Adrenal gland (tissue), 12 donors: Measurements from ENCODE around the gene FBXL15. TPM values are rescaled to one million over a fixed set of nuclear protein-coding genes. Genes with fewer than 3 reads are reported as not detected.

Experiments
- DNase-seq, 7 donors: peaks; one replicate each; pipeline ENCODE4 v3.0.0-alpha.2; 2019 to 2020
- H3K27ac ChIP-seq, 5 donors: fragments of 200-600 bp; sonication (generic) in 4 of 5; 1 replicate in 3 of 5; 2 replicates in 2 of 5; pipeline versions ENCODE4 v1.5.1 to v1.8.0; 2016 to 2020; ENCODE audit warnings: mild to moderate bottlenecking in 1 of 5
- H3K27me3 ChIP-seq: fragments of 200-600 bp; 2 replicates; pipeline ENCODE4 v1.8.0; 2021
- H3K36me3 ChIP-seq, 2 donors: fragments of 200-600 bp; replicated peaks in 1 of 2; 1 replicate in 1 of 2; 2 replicates in 1 of 2; pipeline versions ENCODE4 v1.5.1 to v1.8.0; 2018 to 2022
- H3K4me1 ChIP-seq, 2 donors: fragments of 200-600 bp; replicated peaks in 1 of 2; 1 replicate in 1 of 2; 2 replicates in 1 of 2; pipeline versions ENCODE4 v1.5.1 to v1.8.0; 2018 to 2021
- H3K4me3 ChIP-seq, 4 donors: fragments of 200-600 bp; sonication (generic) in 3 of 4; one replicate each; pipeline ENCODE4 v1.5.1; 2016 to 2018
- H3K9me3 ChIP-seq, 3 donors: fragments of 200-600 bp; sonication (generic) in 1 of 3; replicated peaks in 1 of 3; 1 replicate in 2 of 3; 2 replicates in 1 of 3; pipeline versions ENCODE4 v1.5.1 to v1.8.0; 2016 to 2021
- CTCF ChIP-seq, 6 experiments: fragments of 450-650 bp in 4 of 6; fragments of 200-600 bp in 2 of 6; sonication (generic) in 1 of 6; IDR thresholded peaks; 1 replicate in 5 of 6; 2 replicates in 1 of 6; pipeline versions ENCODE4 v1.5.1 to v1.8.0; 2016 to 2021; ENCODE audit warnings: antibody characterized with exemption in 6 of 6, mild to moderate bottlenecking in 2 of 6, moderate library complexity in 1 of 6
- POLR2A ChIP-seq, 2 donors: fragments of 450-650 bp; IDR thresholded peaks; one replicate each; pipeline ENCODE4 v1.6.1; 2017; ENCODE audit warnings: antibody characterized with exemption in 2 of 2, mild to moderate bottlenecking in 2 of 2, moderate library complexity in 1 of 2
- WGBS, 4 donors: extraction: QIAGEN DNeasy Blood & Tissue Kit in 2 of 4; methylation state at CpG; one replicate each; pipeline versions ENCODE4 v1.1.5 to v1.1.7; 2013 to 2017; 5-methylcytosine and 5-hydroxymethylcytosine counted together
- intact Hi-C, 2 donors: fragments of 100-400 bp; cut with DNase I; formaldehyde crosslinking; loops; one replicate each; pipeline versions ENCODE4 v1.14.1 to v1.15.0; 2022 to 2023
- polyA plus RNA-seq, 3 donors: library from polyadenylated mRNA; stranded (reverse); fragments of 200-250 nt in 2 of 3; fragments of 350-450 nt in 1 of 3; fragmentation: Illumina TruSeq in 1 of 3; extraction: RNeasy Lipid Tissue Mini Kit (QIAGEN cat#74804) in 1 of 3; gene quantifications; one replicate each; pipeline ENCODE4 v1.2.3, GENCODE V29; 2013 to 2014
- total RNA-seq, 9 donors: library from RNA; depleted of rRNA in 4 of 9; stranded (reverse); fragments of >200 nt in 4 of 9; fragments of 120-200 nt in 1 of 9; fragmentation: NEBNext Ultra II Directional in 1 of 9; extraction: Animal tissue kit (Norgen Biotek cat#: 25700) in 1 of 9; gene quantifications; one replicate each; pipeline versions ENCODE4 v1.1.0 to v1.2.4, GENCODE V29; 2013 to 2023
- donor health status: healthy with polysubstance abuse.
- donor health status: Bipolar disorder and iron deficiency.
- donor health status: DM: yes; HTN: yes; CAD: no.
- donor health status: DM: no; HTN: no; CAD: no.
- donor health status: DM: no; HTN: no; CAD: no.
- donor health status: DM: yes; HTN: yes; CAD: no.

Gene FBXL15
- total and polyA plus RNA-seq, 12 donors, result 2.1 to 61.9 (median 28.7) TPM

- Histone ChIP-seq H3K27ac (peak overlapping the region; percentile 72 to 96 (median 86)), H3K4me3 (peak overlapping the region in 2 of 4 donors; percentile 96), H3K4me1 (peaks cover 28 to 39% of the 10 kb centered on the region in 2 donors), H3K36me3 (peaks cover 0 to 20% of the 10 kb centered on the region in 2 donors), H3K9me3 (no peaks in the 10 kb centered on the region), H3K27me3 (no peaks in the 10 kb centered on the region)
- intact Hi-C loops, result no loop called here
- DNase-seq, result peak; percentile 80 to 91 (median 85)
- no peak for TF ChIP-seq POLR2A (IDR thresholded peaks at IDR 0.05)
- TF ChIP-seq CTCF (IDR thresholded peaks at IDR 0.05), result peak; percentile 60 to 83 (median 70)
- WGBS, 4 donors, result 2 to 22% (median 7%) methylated on average over 3 to 28 of the region's 28 CpGs
Observed at GRCh38 chr10:102422545-102423129, 2.0 kb downstream of the FBXL15 start.

GRCh38 chr10:102423372-102423968 is 2.8 kb downstream of the FBXL15 start:
- no peak for TF ChIP-seq POLR2A (IDR thresholded peaks at IDR 0.05)
- no peak for TF ChIP-seq CTCF (IDR thresholded peaks at IDR 0.05)
- Histone ChIP-seq H3K36me3 (peaks cover 0 to 20% of the 10 kb centered on the region in 2 donors), H3K4me3 (no peak overlapping the region), H3K9me3 (no peaks in the 10 kb centered on the region), H3K27me3 (no peaks in the 10 kb centered on the region), H3K4me1 (peaks cover 28 to 39% of the 10 kb centered on the region in 2 donors), H3K27ac (peak overlapping the region in 3 of 5 donors; percentile 77 to 96 (median 91))
- DNase-seq, result peak in 1 of 7 donors; percentile 56
- intact Hi-C loops, result no loop called here
- 86 to 89% (median 87%) methylated on average over 10 to 13 of the region's 13 CpGs for WGBS, 4 donors

GRCh38 chr10:102424145-102424544 is 3.5 kb downstream of the FBXL15 start:
- H3K27ac ChIP-seq, result no peak overlapping the region
- TF ChIP-seq CTCF (IDR thresholded peaks at IDR 0.05) (no peak), POLR2A (IDR thresholded peaks at IDR 0.05) (no peak)
- peaks cover 25 to 36% of the 10 kb centered on the region in 2 donors for H3K4me1 ChIP-seq
- intact Hi-C loops, result no loop called here
- WGBS, 4 donors, result 76 to 88% (median 85%) methylated on average over 8 to 9 of the region's 9 CpGs
- no peak overlapping the region for H3K4me3 ChIP-seq
- no peaks in the 10 kb centered on the region for H3K9me3 ChIP-seq
- H3K36me3 ChIP-seq, result peaks cover 0 to 20% of the 10 kb centered on the region in 2 donors
- DNase-seq, result peak in 1 of 7 donors; percentile 51
- no peaks in the 10 kb centered on the region for H3K27me3 ChIP-seq

DNA sequence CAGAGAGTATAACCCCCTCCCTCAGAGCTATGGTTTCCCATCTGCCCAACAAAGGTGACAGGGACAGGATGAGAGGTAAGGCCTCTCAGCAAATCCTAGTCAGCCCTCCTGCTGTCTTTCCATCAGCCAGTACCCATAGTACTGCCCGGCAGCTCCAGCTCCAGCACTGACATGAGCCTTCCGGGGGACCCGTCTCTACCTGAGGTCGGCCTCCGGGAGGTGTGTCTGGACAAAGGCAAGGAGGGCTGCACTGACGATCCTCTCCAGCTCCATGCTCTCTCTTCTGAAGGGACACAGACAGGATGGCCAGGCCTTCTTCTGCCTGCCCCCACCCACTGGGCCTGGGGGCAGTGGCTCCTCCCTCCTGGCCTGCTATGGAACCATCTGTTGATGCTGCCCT is 4.3 kb downstream of the FBXL15 start:
- TF ChIP-seq POLR2A (IDR thresholded peaks at IDR 0.05) (no peak), CTCF (IDR thresholded peaks at IDR 0.05) (no peak)
- Histone ChIP-seq H3K4me3 (no peak overlapping the region), H3K27me3 (no peaks in the 10 kb centered on the region), H3K27ac (no peak overlapping the region), H3K4me1 (peaks cover 18 to 29% of the 10 kb centered on the region in 2 donors), H3K9me3 (no peaks in the 10 kb centered on the region), H3K36me3 (peaks cover 0 to 20% of the 10 kb centered on the region in 2 donors)
- intact Hi-C loops, result no loop called here
- 83 to 92% (median 89%) methylated on average over 6 of the region's 6 CpGs for WGBS, 4 donors
- DNase-seq, result no peak
